NCI-H1092 (cell line): Measurements from ENCODE around the gene QPRT.
"Not testable (repeated sequence)": the region's sequence is repeated elsewhere in the genome, so short reads cannot be mapped to it uniquely, and the experiment has no call there.

Experiments
- DNase-seq: peaks from one replicate; lab custom pipeline; 2025; lab: John Stamatoyannopoulos, UW

The QPRT gene

DNA sequence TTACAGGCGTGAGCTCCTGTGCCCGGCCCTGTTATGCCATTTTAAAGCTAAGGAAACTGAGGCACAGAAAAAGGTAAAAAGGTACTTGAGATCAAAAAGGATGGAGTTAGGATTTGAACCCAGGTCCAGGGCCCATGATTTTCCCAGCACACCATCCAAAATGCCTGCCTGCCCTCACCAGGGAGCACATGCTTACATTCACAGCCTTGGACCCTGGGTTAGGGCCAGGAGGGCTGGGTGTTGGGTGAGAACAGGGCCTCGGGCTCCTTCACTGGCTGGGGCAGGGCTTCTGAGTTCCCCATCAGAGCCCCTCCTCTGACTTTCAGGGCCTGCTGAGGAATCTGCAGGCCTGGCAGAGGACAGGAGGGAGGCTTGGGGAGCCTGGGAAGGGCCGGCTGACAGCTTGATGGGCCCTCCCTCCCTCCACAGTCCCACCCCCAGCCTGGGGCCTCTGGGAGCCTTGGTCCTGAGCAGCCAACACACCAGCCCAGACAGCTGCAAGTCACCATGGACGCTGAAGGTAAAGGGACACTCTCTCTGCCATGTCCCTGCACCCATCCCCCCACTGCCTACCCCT, at the start of gene QPRT:
Gene QPRT (plus strand): TSS at position 490 of the 577 bp plus-strand sequence. CDS start 18 bp downstream, at position 508.
- DNase-seq: no peak

DNA sequence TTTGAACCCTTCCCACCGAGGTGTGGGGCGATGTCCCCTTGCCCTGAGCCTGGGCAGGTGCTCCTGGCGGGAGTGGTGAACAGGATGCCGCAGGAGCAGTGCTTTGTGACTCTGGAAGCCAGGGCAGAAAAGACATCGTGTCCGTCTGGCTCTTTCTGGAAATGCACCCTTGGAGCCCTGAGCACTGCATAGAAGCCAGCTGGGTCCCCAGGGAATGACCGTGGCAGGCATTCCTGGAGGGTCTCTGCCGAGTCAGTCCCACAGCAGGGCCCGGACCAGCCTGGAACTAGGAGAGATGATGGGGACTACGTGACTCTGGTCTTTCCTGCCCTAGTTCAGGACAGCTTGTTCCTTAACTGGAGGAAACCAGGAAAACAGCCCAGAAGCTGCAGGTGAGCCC, 49.7 kb upstream of the QPRT start:
- not testable (repeated sequence) for DNase-seq

DNA sequence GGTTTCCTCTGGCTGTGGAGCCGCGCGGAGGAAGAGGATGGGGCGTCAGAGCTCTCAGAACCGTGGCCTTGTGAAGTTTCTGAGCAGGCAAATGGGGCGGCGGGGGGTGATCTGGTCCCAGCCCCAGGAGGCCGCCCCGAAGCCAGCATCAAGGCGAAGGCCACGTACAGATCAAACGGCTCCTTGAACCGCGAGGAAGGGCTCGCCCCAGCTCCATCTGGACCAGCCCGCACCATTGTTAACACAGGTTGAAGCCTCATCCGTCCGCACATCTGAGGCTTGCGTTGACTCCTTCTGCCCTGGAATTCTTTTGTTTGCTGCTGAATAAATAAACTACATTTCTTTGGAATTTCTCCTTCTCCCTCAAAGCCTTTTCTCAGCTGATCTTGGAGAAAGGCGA, 47.3 kb upstream of the QPRT start:
- DNase-seq: not testable (repeated sequence)

DNA sequence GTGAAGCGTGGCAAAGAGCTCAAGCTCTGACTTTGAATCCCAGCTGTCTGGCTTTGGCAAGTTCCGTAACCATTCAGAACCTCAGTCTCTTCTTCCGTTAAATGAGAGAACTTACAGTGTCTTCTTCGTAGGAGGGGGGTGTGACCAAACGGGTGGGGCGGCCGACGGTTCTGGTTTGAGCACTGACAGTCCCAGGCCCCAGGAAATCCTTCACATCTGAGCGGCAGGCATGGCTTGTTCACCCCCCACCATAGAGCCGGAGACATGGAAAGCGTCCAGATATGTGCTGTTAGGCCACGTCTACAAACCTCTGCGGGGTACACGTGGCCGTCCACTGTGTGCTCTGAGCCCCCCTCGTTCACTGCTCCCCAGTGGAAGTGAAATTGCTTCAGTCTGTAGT, 43.1 kb upstream of the QPRT start:
- not testable (repeated sequence) for DNase-seq

DNA sequence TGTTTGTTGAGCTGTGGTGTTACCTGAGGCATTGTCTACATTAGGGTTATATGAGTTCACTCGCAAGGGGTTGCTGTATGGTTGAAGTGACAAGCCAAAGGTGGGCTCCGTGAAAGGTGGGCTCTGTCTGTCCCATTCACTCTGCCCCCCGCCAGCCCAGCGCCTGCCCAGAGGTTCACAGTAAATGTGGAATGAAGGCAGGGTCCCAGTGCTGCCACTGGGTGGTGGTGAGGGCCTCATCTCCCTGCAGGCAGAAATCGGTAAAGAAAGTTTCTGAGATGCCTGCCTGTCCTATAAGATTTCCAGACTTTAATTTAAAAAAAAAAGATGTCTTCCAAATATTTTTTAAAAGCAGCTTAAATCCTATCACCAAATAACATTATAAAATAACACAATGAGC, 42.6 kb upstream of the QPRT start:
- DNase-seq: not testable (repeated sequence)

DNA sequence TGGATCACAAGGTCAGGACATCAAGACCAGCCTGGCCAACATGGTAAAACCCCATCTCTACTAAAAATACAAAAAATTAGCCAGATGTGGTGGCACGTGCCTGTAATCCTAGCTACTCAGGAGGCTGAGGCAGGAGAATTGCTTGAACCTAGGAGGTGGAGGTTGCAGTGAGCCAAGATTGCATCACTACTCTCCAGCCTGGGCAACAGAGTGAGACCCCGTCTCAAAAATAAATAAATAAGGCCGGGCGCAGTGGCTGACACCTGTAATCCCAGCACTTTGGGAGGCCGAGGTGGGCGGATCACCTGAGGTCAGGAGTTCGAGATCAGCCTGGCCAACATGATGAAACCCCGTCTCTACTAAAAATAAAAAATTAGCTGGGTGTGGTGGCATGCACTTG, 40.2 kb upstream of the QPRT start:
- DNase-seq: not testable (repeated sequence)

DNA sequence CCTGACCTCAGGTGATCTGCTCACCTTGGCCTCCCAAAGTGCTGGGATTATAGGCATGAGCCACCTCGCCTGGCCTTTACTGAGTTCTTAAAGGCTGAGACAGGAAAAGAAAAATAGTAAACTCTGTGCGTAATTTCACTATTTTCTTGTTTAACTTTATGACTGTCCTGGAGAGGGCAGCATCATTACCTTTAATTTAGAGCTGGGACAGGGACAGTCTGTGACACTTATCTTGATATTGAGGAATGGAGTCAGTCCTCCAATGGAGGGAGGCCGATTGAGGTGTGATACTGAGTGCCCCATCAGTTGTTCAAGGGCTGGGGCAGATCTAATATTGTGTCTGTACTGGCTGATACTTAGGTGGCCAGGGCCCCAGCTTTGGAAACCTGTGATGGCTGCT, 37.4 kb upstream of the QPRT start:
- DNase-seq: no peak

DNA sequence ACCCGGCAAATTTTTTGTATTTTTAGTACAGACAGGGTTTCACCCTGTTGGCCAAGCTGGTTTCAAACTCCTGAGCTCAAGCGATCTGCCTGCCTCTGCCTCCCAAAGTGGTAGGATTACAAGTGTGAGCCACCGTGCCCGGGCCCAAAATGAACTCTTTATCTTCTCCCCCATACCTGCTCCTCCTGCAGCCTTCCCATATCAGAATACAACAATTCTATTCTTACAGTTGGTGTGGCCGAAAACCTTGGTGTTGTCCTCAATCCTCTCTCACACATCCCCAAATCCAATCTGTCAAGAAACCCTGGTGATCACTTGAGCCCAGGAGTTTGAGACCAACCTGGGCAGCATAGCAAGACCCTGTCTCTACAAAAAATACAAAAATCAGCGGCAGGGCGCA, 35.4 kb upstream of the QPRT start:
- no peak for DNase-seq

DNA sequence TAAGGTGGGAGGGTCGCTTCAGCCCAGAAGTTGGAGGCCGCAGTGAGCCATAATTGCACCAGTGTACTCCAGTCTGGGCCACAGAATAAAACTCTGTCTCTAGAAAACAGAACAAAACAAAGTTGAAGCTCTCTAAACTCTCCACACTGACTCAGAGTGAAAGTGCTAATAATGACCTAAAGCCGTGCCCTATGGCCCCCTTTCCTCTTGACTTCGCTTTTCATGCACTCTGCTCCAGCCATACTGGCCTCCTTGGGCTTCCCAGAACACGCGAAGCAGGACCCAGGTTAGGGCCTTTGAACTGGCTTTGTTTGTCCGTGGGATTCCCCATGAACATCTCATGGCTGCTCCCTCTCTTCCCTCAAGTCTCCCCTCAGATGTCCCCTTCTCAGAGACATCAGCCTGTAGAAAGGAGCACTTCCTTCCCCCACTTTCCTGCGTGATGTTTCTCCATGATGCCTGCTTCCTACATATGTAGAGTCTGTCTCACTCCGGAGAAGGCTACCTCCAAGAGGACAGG, 34.6 kb upstream of the QPRT start:
- no peak for DNase-seq

DNA sequence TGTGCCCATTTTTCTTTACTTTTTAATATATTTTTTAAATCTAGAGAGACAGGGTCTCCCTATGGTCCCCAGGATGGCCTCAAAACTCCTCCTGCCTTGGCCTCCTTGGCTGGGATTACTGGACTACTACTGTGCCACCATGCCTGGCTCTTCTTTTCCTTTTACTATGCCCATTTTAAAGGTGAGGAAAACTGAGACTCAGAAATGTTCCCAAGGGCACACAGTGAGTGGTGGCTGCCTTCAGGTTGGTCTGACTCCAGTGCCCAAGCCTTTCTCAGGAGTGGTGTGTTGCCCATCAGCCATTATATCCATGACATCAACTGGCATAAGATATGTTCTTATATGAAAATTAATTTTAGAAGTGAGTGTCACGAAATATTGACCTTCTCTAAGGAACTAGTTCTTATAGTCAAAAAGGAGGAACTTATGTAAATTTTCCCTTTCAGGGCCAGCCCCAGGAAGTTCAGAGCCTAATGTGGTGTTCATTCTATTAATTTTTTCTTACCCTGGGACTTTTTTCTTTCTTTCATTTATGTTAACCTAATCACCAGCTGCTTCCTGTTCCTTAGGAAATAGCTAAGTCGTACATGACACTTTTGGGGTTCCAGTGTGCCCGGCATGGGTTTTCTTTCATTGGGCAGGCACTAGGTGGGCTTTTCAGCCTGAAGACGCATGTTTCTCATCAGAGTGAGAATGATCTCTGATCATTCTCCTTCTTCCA, 33.8 kb upstream of the QPRT start:
- no peak for DNase-seq

DNA sequence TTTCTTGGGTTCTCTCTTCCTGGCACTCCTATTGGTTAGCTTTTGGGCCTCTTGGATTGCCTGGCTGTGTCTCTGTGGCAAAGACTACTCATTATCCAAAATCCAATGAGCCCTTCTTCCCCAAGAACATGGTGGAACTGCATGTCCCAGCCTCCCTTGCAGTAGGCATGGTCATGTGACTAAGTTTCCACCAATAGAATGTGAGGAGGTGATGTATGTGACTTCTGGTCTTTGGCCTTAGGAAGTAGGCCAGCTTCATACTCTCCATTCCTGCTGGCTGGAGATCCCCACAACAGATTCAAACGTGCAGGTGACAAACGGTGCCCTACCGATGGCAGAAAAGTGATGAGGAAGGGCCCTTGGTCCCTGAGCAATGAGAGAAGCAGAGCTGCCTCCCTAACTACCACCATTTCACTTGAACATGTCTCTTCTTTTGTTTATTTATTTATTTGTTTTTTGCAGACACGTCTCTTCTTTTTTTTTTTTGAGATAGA, 33.2 kb upstream of the QPRT start:
- no peak for DNase-seq

DNA sequence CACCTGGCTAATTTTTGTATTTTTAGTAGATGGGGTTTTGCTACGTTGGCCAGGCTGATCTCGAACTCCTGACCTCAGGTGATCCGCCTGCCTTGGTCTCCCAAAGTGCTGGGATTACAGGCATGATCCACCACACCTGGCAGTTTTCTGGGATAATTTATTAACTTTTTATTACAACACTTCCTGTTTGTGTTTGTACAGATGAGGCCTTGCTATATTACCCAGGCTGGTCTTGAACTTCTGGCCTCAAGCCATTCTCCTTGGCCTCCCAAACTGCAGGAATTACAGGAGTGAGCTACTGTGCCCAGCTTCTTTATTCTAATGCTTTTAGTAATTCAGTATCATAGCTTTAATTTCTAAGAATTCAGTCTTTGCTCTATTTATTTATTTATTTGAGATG, 32.0 kb upstream of the QPRT start:
- no peak for DNase-seq

DNA sequence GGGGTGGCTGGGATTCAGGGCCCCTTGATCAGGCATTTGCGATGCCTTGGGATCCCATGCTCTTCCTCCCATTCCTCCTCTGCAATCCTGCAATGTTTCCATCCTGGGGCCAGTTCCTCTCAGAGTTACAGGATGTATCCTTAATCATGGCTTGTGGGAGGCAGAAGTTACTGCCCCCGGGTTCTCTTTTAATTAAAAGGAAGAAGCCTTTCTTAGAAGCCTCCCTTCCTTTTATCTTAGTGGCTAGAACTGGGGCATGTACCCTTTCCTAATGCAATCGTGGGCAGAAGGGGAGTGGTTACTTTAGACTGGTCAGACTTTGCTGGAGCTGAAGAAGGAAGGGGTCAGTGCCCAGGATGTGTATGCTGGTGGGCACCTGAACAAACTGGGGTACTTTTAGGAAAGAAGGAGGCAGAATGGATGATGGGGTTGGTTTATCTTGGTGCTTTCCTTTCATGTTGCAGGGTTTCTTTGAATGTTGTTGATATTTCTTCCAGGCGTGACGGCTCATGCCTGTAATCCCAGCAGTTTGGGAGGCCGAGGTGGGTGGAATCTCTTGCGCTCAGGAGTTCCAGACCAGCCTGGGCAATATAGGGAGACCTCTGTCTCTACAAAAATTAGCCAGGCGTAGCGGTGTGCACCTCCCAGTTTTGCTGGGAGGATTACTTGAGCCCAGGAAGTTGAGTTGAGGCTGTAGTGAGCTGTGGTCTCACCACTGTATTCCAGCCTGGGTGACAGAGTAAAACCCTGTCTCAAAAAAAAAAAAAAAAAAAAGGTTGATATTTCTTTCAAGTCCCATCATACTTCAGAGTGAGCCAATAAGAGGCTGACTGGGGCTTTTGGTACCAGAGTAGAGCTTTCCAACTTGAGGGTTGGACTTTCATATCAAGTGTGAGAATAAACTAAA, 29.1 kb upstream of the QPRT start:
- no peak for DNase-seq

DNA sequence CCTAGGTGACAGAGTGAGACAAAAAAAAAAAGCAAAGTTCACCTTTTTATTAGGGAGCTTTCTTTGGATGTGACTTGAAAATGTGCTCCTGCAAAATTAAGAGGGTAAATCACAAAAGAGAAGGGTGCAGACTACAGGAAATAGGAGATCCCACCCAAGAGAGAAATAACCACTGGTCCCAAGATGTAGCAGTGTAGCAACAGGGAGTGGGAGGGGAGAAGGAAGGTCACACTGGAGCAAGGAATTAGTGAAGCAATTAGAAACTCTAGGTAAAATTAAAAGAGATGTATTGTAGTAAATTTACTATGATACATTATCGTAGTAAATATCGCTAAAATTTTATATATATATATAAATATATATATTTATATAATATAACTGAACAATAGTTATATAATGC, 28.2 kb upstream of the QPRT start:
- DNase-seq: no peak

DNA sequence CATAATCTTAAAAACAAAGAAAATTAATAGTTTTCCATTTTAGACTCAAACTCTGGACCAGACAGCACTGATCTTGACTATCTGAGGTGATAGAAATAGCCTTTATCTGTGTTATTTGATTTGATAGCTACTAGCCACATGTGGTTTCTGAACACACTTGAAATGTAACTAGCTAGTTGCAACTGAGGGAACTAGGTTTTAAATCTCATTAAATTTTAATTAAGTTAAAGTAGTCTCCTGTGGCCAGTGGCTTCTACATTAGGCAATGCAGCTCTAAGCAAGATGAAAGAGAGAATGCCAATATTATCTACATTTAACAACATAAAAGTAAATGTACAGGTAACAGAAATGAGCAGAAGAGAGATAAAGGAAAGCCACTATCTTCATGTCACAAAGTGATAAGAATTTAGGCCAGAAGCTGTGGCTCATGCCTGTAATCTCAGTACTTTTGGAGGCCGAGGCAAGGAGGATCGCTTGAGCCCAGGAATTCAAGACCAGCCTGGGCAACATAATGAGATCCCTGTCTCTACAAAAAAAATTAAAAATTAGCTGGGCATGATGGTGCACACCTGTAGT, 27.1 kb upstream of the QPRT start:
- DNase-seq: no peak

DNA sequence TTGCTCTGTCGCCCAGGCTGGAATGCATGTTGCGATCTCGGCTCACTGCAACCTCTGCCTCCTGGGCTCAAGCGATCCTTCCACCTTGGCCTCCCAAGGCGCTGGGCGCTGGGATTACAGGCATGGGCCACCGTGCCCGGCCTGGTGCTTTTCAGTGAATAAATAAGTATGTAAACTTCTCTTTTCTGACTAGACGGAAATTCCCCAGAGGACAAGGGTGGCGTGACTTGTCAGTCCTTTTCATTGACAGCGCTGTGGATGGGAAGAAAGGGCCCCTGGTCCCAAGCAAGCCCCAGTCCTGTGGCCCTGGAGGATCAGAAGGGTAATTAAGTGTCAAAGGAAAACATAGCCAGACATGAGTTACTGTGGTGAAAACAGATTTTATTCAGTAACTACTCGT, 25.5 kb upstream of the QPRT start:
- DNase-seq: no peak

DNA sequence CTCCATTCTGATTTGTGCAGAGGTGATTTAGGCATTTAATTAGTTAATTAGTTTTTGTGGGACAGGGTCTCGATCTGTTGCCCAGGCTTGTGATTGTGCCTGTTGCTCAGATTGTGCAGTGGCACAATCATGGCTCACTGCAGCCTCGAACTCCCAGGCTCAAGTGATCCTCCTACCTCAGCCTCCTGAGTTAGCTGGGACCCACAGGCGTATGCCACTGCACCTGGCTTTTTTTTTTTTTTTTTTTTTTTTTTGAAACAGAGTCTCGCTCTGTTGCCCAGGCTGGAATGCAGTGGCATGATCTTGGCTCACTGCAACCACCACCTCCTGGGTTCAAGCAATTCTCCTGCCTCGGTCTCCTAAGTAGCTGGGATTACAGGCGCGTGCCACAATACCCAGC, 25.1 kb upstream of the QPRT start:
- not testable (repeated sequence) for DNase-seq

DNA sequence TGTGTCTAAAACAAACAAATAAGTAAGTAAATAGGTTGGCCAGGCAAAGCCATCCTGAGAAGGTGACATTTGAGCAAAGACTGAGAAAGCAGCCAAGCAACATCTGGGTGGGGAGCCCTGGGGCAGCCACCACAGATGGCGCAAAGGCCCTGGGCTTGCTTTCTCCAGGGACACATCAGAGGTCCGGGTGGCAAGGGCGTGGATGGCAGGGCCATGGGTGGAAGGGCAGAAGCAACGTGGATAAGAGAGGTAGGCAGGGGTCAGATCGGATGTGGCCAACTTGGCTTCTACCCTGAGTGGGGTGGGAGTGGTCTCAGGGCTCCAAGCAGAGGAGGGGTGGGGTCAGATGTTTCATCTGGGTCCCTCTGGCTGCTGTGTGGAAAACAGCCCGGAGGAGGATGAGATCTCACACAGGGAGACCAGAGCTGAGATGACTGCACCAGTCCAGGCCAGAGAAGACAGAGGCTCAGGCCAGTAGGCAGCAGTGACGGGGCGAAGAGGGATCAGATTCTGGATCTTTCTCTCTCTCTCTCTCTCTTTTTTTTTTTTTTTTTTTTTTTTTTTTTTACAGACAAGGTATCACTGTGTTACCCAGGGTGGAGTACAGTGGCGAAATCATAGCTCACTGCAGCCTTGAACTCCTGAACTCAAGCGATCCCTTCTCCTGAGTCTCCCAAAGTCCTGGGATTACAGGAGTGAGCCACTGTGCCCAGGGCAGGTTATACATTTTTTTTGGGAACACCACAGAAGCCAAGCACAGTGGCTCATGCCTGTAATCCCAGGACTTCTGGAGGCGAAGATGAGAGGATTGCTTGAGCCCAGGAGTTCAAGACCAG, 22.1 kb upstream of the QPRT start:
- DNase-seq: no peak

DNA sequence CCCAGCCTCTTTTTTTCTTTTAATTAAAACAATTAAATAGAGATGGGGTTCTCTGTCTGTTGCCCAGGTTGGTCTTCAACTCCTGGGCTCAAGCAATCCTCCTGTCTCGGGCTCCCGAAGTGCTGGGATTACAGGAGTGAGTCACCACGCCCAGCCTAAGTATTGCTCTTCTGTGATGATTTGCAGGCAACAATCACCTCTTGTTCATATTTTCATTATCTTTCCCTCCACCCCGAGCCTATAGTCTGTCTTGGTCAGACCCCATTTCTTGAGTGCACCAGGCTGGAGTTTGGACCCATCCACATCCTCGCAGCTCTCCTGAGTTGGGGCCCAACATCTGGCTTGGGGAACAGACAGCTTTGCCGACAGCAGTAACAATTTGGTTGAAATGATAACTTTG, 20.3 kb upstream of the QPRT start:
- DNase-seq: no peak

DNA sequence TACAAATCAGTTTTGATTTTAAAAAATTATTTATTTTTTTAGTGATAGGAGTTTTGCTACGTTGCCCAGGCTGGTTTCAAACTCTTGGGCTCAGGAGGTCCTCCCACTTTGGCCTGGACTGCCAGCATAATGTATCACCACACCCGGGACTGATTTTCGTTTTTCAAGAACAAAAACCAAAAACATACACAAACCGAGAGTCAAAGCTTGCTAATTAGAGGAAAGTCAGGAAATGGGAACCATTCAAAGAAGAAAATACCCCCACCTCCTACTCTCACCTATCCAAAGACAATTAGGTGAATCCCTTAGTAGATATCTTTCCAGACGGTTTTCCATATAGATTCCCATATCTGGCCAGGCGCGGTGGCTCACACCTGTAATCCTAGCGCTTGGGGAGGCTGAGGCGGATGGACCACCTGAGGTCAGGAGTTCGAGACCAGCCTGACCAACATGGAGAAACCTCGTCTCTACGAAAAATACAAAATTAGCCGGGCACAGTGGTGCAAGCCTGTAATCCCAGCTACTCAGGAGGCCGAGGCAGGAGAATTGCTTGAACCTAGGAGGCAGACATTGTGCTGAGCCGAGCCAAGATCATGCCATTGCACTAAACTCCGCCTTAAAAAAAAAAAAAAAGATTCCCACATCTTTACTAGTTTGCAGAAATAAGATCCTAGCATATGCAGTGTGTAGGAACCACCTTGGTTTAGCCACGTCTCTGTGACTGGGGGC, 16.8 kb upstream of the QPRT start:
- no peak for DNase-seq

DNA sequence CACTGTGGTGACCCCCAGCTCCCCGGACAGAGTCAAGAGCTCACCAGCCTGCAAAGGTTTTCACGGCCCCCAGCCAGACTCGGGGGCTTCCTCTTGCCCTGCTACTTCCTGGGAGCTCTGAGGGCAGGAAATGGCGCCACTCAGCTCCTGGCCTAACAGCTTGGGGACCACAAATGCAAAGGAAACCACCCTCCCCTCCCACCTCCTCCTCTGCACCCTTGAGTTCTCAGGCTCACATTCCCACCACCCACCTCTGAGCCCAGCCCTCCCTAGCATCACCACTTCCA, 16.3 kb upstream of the QPRT start:
- DNase-seq: no peak
